GM12878 (cell line): ENCODE data around the gene KDM8. TPM values are rescaled to one million over a fixed set of nuclear protein-coding genes. Genes with fewer than 3 reads are reported as not detected.

ENCODE experiments used
- ATAC-seq: fragments of 200-7000 bp; cut with Tn5 transposase; 3 replicates; pipeline ENCODE4 v1.9.1; 2020; ENCODE audit warnings: mild to moderate bottlenecking, moderate library complexity
- BruUV-seq: library from RNA; stranded (reverse); fragments of 400-500 nt; replicated peaks from 2 replicates; lab custom pipeline; 2021; lab: Mats Ljungman, UMichigan
- CTCF ChIA-PET: fragments of 300-600 bp; sonication (Branson Sonifier 250); formaldehyde crosslinking; extraction: SDS; loops from one replicate; lab custom pipeline; 2021; ENCODE audit warnings: inconsistent platforms; lab: Yijun Ruan, JAX
- POLR2A ChIA-PET: fragments of 350-600 bp; formaldehyde crosslinking; extraction: SDS; loops from one replicate; lab custom pipeline; 2021; ENCODE audit warnings: inconsistent platforms; lab: Charles Lee
- RAD21 ChIA-PET: fragments of 300-600 bp; sonication (Branson Sonifier 250); formaldehyde crosslinking; loops from one replicate; lab custom pipeline; 2023; ENCODE audit warnings: antibody characterized with exemption; ENCODE audit not compliant: unreplicated experiment; lab: Charles Lee
- SMC1A ChIA-PET: fragments of 300-600 bp; sonication (Branson Sonifier 250); formaldehyde crosslinking; loops from one replicate; lab custom pipeline; 2023; ENCODE audit not compliant: unreplicated experiment, uncharacterized antibody; lab: Charles Lee
- DNase-seq: peaks from one replicate; pipeline ENCODE4 v3.0.0-alpha.2; 2011; ENCODE audit warnings: low read depth, low spot score
- FAIRE-seq: peaks from 3 replicates; lab custom pipeline; 2011; peaks lifted over from hg19 to GRCh38; lab: Jason Lieb, UNC
- H2AFZ ChIP-seq: 2 replicates; pipeline ENCODE4 v1.6.0; 2011; ENCODE audit warnings: low read depth, low read length, control low read depth; ENCODE audit not compliant: control insufficient read depth
- H3K27ac ChIP-seq: 2 replicates; pipeline ENCODE4 v1.5.1; 2011; ENCODE audit warnings: control low read depth; ENCODE audit not compliant: control insufficient read depth, insufficient read depth
- H3K27me3 ChIP-seq, 2 experiments: replicated peaks in 1 of 2; 2 replicates each; pipeline versions ENCODE4 v1.6.0 to v1.6.1; 2011; ENCODE audit warnings: low read length in 1 of 2; ENCODE audit not compliant: control insufficient read depth in 2 of 2, insufficient read depth in 2 of 2
- H3K36me3 ChIP-seq, 2 experiments: 2 replicates each; pipeline ENCODE4 v1.5.1; 2011; ENCODE audit warnings: low read length in 1 of 2; ENCODE audit not compliant: control insufficient read depth in 2 of 2, insufficient read depth in 2 of 2
- H3K4me1 ChIP-seq: 2 replicates; pipeline ENCODE4 v1.6.1; 2011; ENCODE audit warnings: mild to moderate bottlenecking, low read length, moderate library complexity, mixed read lengths; ENCODE audit not compliant: control insufficient read depth, insufficient read depth
- H3K4me2 ChIP-seq: 2 replicates; pipeline ENCODE4 v1.6.0; 2011; ENCODE audit warnings: control low read depth; ENCODE audit not compliant: control insufficient read depth, insufficient read depth
- H3K4me3 ChIP-seq: fragments of 200-600 bp; sonication (generic); 2 replicates; pipeline ENCODE4 v1.5.1; 2016
- H3K79me2 ChIP-seq: 2 replicates; pipeline ENCODE4 v1.6.0; 2011; ENCODE audit warnings: low read length; ENCODE audit not compliant: control insufficient read depth, insufficient read depth
- H3K9ac ChIP-seq: 2 replicates; pipeline ENCODE4 v1.8.0; 2011; ENCODE audit warnings: low read length, control low read depth, mixed read lengths; ENCODE audit not compliant: control insufficient read depth, insufficient read depth
- H3K9me3 ChIP-seq: replicated peaks from 3 replicates; pipeline ENCODE4 v1.5.1; 2011; ENCODE audit warnings: mild to moderate bottlenecking, low read length; ENCODE audit not compliant: control insufficient read depth, insufficient read depth
- H4K20me1 ChIP-seq: 2 replicates; pipeline ENCODE4 v1.6.0; 2011; ENCODE audit not compliant: control insufficient read depth, insufficient read depth
- NFYA ChIP-seq: IDR thresholded peaks from 2 replicates; pipeline ENCODE4 v1.6.1; 2011; ENCODE audit warnings: low read depth, mild to moderate bottlenecking, low read length, improper control_type of control experiment, borderline replicate concordance
- POLR2A ChIP-seq: IDR thresholded peaks from 2 replicates; pipeline ENCODE4 v1.6.1; 2011; ENCODE audit warnings: low read depth, mild to moderate bottlenecking, low read length
- ZNF687 ChIP-seq: fragments of 450-650 bp; IDR thresholded peaks from 2 replicates; pipeline ENCODE4 v1.6.1; 2017; ENCODE audit warnings: mild to moderate bottlenecking, moderate library complexity
- WGBS: methylation state at CpG from one replicate; pipeline ENCODE4 v1.1.6; 2016; ENCODE audit warnings: low lambda C conversion rate; ENCODE audit not compliant: insufficient replicate concordance, insufficient coverage; ENCODE audit errors: missing lambda C conversion rate; 5-methylcytosine and 5-hydroxymethylcytosine counted together
- in situ Hi-C: fragments of 300-500 bp; cut with MboI; formaldehyde crosslinking; loops from 9 replicates; pipeline ENCODE4 v1.14.3; 2018; ENCODE audit warnings: mixed read lengths
- intact Hi-C: fragments of 100-400 bp; cut with micrococcal nuclease; formaldehyde crosslinking; loops from one replicate; pipeline ENCODE4 v1.14.2; 2022; ENCODE audit not compliant: unreplicated experiment
- polyA plus RNA-seq, 11 experiments: library from polyadenylated mRNA; depleted of rRNA in 4 of 11; unstranded in 6 of 11; stranded (reverse) in 5 of 11; fragments of >200 nt; fragmentation: Nextera tagmentation in 4 of 11; fragmentation: Illumina TruSeq in 1 of 11; extraction: Ambion mirVana in 4 of 11; extraction: Trizol in 1 of 11; gene quantifications; 1 replicate in 1 of 11; 2 replicates in 10 of 11; pipeline versions ENCODE4 v1.2.1 to v1.2.3, GENCODE V29; 2011 to 2016; ENCODE audit warnings: inconsistent platforms in 2 of 11, missing spikeins in 2 of 11, low read depth in 1 of 11
- total RNA-seq, 4 experiments: library from RNA; depleted of rRNA in 3 of 4; stranded (reverse); fragments of >200 nt in 3 of 4; fragmentation: Illumina TruSeq in 1 of 4; extraction: Trizol in 1 of 4; gene quantifications; 2 replicates each; pipeline versions ENCODE4 v1.2.1 to v1.2.3, GENCODE V29; 2013 to 2021

Gene KDM8
- total and polyA plus RNA-seq, 10 of the 15 experiments (the other 5 are each of a cell fraction or from before 2014, with no cell fraction given) = 0.79 to 8.9 (median 5.8) TPM

- no peak overlapping the region for H2AFZ ChIP-seq
- H4K20me1 ChIP-seq = no peaks in the 10 kb centered on the region
- BruUV-seq = no TSS peak
- no peak overlapping the region for H3K4me3 ChIP-seq
- intact Hi-C loops (no loop called here), in situ Hi-C loops (no loop called here)
- H3K36me3 ChIP-seq = peaks cover 0 to 3% of the 10 kb centered on the region in 2 experiments; a peak in 2 of 4 replicates
- ChIA-PET SMC1A (interaction anchor here (1.2 kb wide), 1 partner anchor 144 kb away, joined by 4 read pairs; no protein-coding TSS in a partner anchor), RAD21 (interaction anchor here (1.6 kb wide), 1 partner anchor 18 kb away, joined by 3 read pairs; no protein-coding TSS in a partner anchor), POLR2A (no interaction called here), CTCF (interaction anchor here (1.3 to 2.7 kb wide), 2 partner anchors 44 to 144 kb away, joined by 3 to 6 read pairs; no protein-coding TSS in a partner anchor)
- H3K27me3 ChIP-seq = no peaks in the 10 kb centered on the region
- H3K9ac ChIP-seq = no peak overlapping the region
- no peak for FAIRE-seq
- H3K79me2 ChIP-seq = no peaks in the 10 kb centered on the region
- no peaks in the 10 kb centered on the region for H3K4me1 ChIP-seq
- WGBS = 74% methylated on average over 6 of the region's 6 CpGs
- no peak for TF ChIP-seq NFYA
- TF ChIP-seq POLR2A = peak; percentile 34; the same call in 1 of the 2 replicates
- TF ChIP-seq ZNF687 = no peak
- no peaks in the 10 kb centered on the region for H3K9me3 ChIP-seq
- no peak for ATAC-seq
- no peak for DNase-seq
- H3K27ac ChIP-seq = no peak overlapping the region
- no peak overlapping the region for H3K4me2 ChIP-seq
Observed at GRCh38 chr16:27223701-27224100, 20.4 kb downstream of the KDM8 start.
